Keratinocyte (primary cell): ENCODE data around the gene NAT16. TPM values are rescaled to one million over a fixed set of nuclear protein-coding genes. Genes with fewer than 3 reads are reported as not detected.

Experiments
- DNase-seq: peaks from one replicate; pipeline ENCODE4 v3.0.0-alpha.2; 2011; ENCODE audit warnings: low read depth, missing footprints, low spot score
- FAIRE-seq: peaks from 2 replicates; lab custom pipeline; 2011; peaks lifted over from hg19 to GRCh38; lab: Jason Lieb, UNC
- H2AFZ ChIP-seq: 2 replicates; pipeline ENCODE4 v1.6.0; 2012; ENCODE audit warnings: low read length, control low read depth, inconsistent platforms; ENCODE audit not compliant: control insufficient read depth
- H3K27ac ChIP-seq: 2 replicates; pipeline ENCODE4 v1.5.1; 2011; ENCODE audit warnings: low read length; ENCODE audit not compliant: control insufficient read depth, insufficient read depth
- H3K27me3 ChIP-seq: 3 replicates; pipeline ENCODE4 v1.6.0; 2011; ENCODE audit warnings: low read length; ENCODE audit not compliant: control insufficient read depth, insufficient read depth; ENCODE audit errors: extremely low read depth
- H3K36me3 ChIP-seq, 2 experiments: 2 replicates in 1 of 2; 3 replicates in 1 of 2; pipeline ENCODE4 v1.5.1; 2011; ENCODE audit warnings: low read length in 2 of 2, mild to moderate bottlenecking in 1 of 2; ENCODE audit not compliant: control insufficient read depth in 2 of 2, insufficient read depth in 2 of 2; ENCODE audit errors: extremely low read depth in 1 of 2
- H3K4me1 ChIP-seq: 3 replicates; pipeline ENCODE4 v1.5.1; 2011; ENCODE audit warnings: low read length; ENCODE audit not compliant: control insufficient read depth, insufficient read depth; ENCODE audit errors: extremely low read depth
- H3K4me2 ChIP-seq: 3 replicates; pipeline ENCODE4 v1.6.0; 2011; ENCODE audit warnings: low read depth, low read length; ENCODE audit not compliant: control insufficient read depth, insufficient read depth; ENCODE audit errors: extremely low read depth
- H3K4me3 ChIP-seq, 3 experiments: fragments of 200-600 bp in 1 of 3; sonication (generic) in 1 of 3; 2 replicates in 2 of 3; 3 replicates in 1 of 3; pipeline ENCODE4 v1.5.1; 2011 to 2016; ENCODE audit warnings: low read length in 3 of 3, mild to moderate bottlenecking in 3 of 3, control low read depth in 2 of 3, inconsistent platforms in 1 of 3, low read depth in 1 of 3, mixed read lengths in 1 of 3, mixed run types in 1 of 3, moderate library complexity in 1 of 3; ENCODE audit not compliant: control insufficient read depth in 2 of 3, insufficient read depth in 2 of 3; ENCODE audit errors: extremely low read depth in 1 of 3
- H3K79me2 ChIP-seq: 2 replicates; pipeline ENCODE4 v1.6.0; 2012; ENCODE audit warnings: low read length; ENCODE audit not compliant: control insufficient read depth, insufficient read depth
- H3K9ac ChIP-seq: 3 replicates; pipeline ENCODE4 v1.6.0; 2011; ENCODE audit warnings: low read length; ENCODE audit not compliant: control insufficient read depth, insufficient read depth; ENCODE audit errors: extremely low read depth
- H3K9me1 ChIP-seq: 3 replicates; pipeline ENCODE4 v1.6.0; 2011; ENCODE audit warnings: low read length; ENCODE audit not compliant: control insufficient read depth, insufficient read depth; ENCODE audit errors: extremely low read depth
- H3K9me3 ChIP-seq: 2 replicates; pipeline ENCODE4 v1.5.1; 2012; ENCODE audit warnings: low read depth, low read length; ENCODE audit not compliant: control insufficient read depth
- H4K20me1 ChIP-seq: 3 replicates; pipeline ENCODE4 v1.6.0; 2011; ENCODE audit warnings: low read length; ENCODE audit not compliant: control insufficient read depth, insufficient read depth; ENCODE audit errors: extremely low read depth
- CTCF ChIP-seq, 3 experiments: IDR thresholded peaks in 1 of 3; conservative IDR thresholded peaks in 1 of 3; optimal IDR thresholded peaks in 1 of 3; 2 replicates in 2 of 3; 3 replicates in 1 of 3; pipeline versions ENCODE3 to v1.5.1; 2011; ENCODE audit warnings: low read length in 3 of 3, mild to moderate bottlenecking in 3 of 3, moderate library complexity in 2 of 3, control low read depth in 1 of 3, inconsistent platforms in 1 of 3; ENCODE audit not compliant: insufficient read depth in 2 of 3; ENCODE audit errors: extremely low read depth in 1 of 3
- EZH2 ChIP-seq: IDR thresholded peaks from one replicate; pipeline ENCODE4 v1.6.1; 2012; ENCODE audit warnings: inconsistent platforms, mild to moderate bottlenecking, low read length, moderate library complexity
- dilution Hi-C: fragments of 300-500 bp; cut with MboI; formaldehyde crosslinking; loops from one replicate; pipeline ENCODE4 v1.7.0; 2020; ENCODE audit warnings: low sequenced_read_pairs; ENCODE audit not compliant: extremely low pct_ligation_motif_present
- polyA plus RNA-seq, 5 experiments: library from polyadenylated mRNA; depleted of rRNA in 3 of 5; stranded (reverse) in 3 of 5; stranded (forward) in 1 of 5; unstranded in 1 of 5; fragments of >200 nt; gene quantifications; 1 replicate in 1 of 5; 2 replicates in 3 of 5; 3 replicates in 1 of 5; pipeline versions ENCODE4 v1.2.1 to v1.2.3, GENCODE V29; 2011 to 2012; ENCODE audit warnings: missing spikeins in 2 of 5, low read depth in 1 of 5, low replicate concordance in 1 of 5

NAT16 gene
- polyA plus RNA-seq, 1 donor (not counting 4 experiments of a cell fraction or from before 2014, with no cell fraction given), result not detected

- no peak overlapping the region for H3K9ac ChIP-seq
- no peaks in the 10 kb centered on the region for H3K9me3 ChIP-seq
- no peaks in the 10 kb centered on the region for H3K9me1 ChIP-seq
- no peaks in the 10 kb centered on the region for H3K4me1 ChIP-seq
- H3K36me3 ChIP-seq, result no peaks in the 10 kb centered on the region
- FAIRE-seq (no peak), DNase-seq (no peak)
- dilution Hi-C loops, result no loop called here
- no peaks in the 10 kb centered on the region for H3K79me2 ChIP-seq
- peaks cover 60% of the 10 kb centered on the region for H3K27me3 ChIP-seq
- H3K4me3 ChIP-seq, result no peak overlapping the region
- H3K27ac ChIP-seq, result no peak overlapping the region
- H2AFZ ChIP-seq, result no peak overlapping the region
- TF ChIP-seq CTCF (optimal IDR thresholded peaks at IDR 0.05 in 1 of 3, IDR thresholded peaks at IDR 0.05 in 1 of 3, conservative IDR thresholded peaks at IDR 0.05 in 1 of 3; ENCODE audit: extremely low read depth in 1 of 3, insufficient read depth in 2 of 3, low read length in 3 of 3), result no peak
- peak; percentile 90 for TF ChIP-seq EZH2
- H4K20me1 ChIP-seq, result no peaks in the 10 kb centered on the region
- H3K4me2 ChIP-seq, result peak overlapping the region; percentile 27
These were observed 976 bp downstream of the NAT16 start for GRCh38 chr7:101179117-101179516.

- Histone ChIP-seq H3K27me3 (peaks cover 74% of the 10 kb centered on the region), H3K4me3 (no peak overlapping the region), H3K9me3 (no peaks in the 10 kb centered on the region), H4K20me1 (no peaks in the 10 kb centered on the region), H3K36me3 (no peaks in the 10 kb centered on the region), H3K4me1 (peaks cover 9% of the 10 kb centered on the region), H3K79me2 (no peaks in the 10 kb centered on the region), H3K9ac (no peak overlapping the region), H3K27ac (no peak overlapping the region), H2AFZ (no peak overlapping the region), H3K4me2 (no peak overlapping the region), H3K9me1 (no peaks in the 10 kb centered on the region)
- DNase-seq (no peak), FAIRE-seq (no peak)
- TF ChIP-seq CTCF (optimal IDR thresholded peaks at IDR 0.05 in 1 of 3, IDR thresholded peaks at IDR 0.05 in 1 of 3, conservative IDR thresholded peaks at IDR 0.05 in 1 of 3; ENCODE audit: extremely low read depth in 1 of 3, insufficient read depth in 2 of 3, low read length in 3 of 3) (no peak), EZH2 (no peak)
- dilution Hi-C loops, result no loop called here
These were observed 2.4 kb downstream of the NAT16 start for GRCh38 chr7:101177644-101178043.
